Left renal pelvis (tissue), 4 donors: ENCODE data around the gene PUS7L. TPM values are rescaled to one million over a fixed set of nuclear protein-coding genes. Genes with fewer than 3 reads are reported as not detected.

ENCODE experiments used
- DNase-seq, 4 donors: peaks; one replicate each; pipeline ENCODE4 v3.0.0-alpha.2; 2013; ENCODE audit warnings: low read depth in 4 of 4, low spot score in 3 of 4
- polyA plus RNA-seq, 4 donors: library from polyadenylated mRNA; unstranded; fragments of 120-200 nt; gene quantifications; one replicate each; pipeline ENCODE4 v1.2.1, GENCODE V29; 2013; ENCODE audit not compliant: insufficient read length in 4 of 4

PUS7L gene, protein sequence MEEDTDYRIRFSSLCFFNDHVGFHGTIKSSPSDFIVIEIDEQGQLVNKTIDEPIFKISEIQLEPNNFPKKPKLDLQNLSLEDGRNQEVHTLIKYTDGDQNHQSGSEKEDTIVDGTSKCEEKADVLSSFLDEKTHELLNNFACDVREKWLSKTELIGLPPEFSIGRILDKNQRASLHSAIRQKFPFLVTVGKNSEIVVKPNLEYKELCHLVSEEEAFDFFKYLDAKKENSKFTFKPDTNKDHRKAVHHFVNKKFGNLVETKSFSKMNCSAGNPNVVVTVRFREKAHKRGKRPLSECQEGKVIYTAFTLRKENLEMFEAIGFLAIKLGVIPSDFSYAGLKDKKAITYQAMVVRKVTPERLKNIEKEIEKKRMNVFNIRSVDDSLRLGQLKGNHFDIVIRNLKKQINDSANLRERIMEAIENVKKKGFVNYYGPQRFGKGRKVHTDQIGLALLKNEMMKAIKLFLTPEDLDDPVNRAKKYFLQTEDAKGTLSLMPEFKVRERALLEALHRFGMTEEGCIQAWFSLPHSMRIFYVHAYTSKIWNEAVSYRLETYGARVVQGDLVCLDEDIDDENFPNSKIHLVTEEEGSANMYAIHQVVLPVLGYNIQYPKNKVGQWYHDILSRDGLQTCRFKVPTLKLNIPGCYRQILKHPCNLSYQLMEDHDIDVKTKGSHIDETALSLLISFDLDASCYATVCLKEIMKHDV
- 10 to 100 TPM; 11.8 to 15.9 (median 13.0) TPM for polyA plus RNA-seq

DNA sequence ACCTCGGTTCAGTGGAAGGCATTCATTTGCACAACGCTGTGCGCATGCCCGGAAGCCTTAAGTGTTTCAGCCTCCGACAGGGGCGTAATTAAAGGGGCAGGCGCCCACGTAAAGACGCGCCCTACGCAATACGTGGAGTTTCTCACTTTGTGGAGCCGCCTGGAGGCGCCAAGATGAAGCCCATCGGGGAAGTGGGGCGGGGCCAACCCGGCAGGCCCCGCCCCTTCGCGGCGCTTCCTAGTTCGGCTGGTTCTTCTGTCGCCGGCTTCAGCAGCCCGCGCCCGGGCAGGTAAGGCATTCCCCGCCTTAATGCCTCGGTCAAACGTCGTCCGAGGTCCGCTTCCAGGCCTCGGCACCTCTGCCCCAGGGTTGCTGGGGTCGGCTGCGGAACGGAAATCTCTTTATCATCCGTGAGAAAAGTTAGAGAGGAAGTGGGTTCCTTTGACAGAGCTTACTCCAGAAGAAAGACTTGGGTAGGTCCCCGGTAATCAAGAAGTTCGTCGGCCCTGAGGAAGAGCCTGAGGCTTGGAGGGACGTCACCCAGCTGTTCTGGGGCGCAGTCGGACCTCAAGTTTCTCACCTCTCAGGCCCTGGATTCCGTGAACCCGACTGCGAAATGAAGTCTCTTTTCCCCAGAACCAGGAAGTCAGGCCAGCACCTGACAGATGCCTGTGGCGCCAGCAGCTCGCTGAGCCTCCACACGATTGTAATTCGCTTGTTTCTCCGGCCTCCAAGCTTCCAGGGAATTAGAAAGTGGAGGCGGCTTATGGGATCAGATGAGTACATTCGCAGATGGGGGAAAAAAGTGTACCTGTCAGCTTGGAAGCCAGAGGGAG is at the start of gene PUS7L, which contains the start of gene IRAK4:
PUS7L (minus strand) TSS at position 63 of the 836 bp plus-strand sequence. CDS start 3,545 bp downstream, outside the sequence.
IRAK4 (plus strand) TSS at position 224 of the 836 bp plus-strand sequence. CDS start 9,161 bp downstream, outside the sequence.
- DNase-seq: peak; percentile 92 to 98 (median 95)

DNA sequence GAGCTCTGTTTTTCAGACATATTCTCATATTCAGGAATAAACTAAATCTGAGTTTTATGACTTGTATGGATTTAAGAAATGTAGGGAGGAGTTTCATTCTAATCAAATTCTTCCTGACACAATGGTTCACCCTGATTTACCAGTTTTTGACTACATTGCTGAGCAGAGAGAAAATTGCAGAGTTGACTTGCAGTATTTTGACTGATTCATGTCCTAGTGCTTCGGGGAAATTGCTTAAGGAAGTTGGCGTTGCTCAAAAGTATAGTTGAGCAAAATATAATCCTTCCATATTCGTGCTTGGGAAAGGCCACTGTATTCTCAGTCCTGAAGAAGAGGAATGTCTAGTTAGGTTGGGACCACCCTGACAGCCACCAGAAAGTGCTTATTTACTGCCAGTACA is 48.8 kb upstream of the PUS7L start:
- no peak for DNase-seq

DNA sequence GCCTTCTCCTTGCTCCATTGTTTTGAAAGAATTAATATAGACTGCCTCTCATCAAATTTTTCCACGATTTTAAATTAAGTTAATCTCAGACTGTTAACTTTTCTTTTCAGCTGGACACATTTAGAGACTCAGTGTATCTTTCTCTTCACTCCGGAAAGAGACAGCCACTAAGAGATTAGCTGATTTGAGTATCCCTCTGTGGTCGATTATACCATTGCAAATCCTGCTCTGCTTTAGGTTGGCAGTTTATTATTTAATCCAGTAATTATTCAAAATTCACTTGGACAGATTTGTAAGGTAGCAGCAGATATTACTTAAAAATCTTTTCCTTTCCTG is 48.1 kb upstream of the PUS7L start:
- no peak for DNase-seq

DNA sequence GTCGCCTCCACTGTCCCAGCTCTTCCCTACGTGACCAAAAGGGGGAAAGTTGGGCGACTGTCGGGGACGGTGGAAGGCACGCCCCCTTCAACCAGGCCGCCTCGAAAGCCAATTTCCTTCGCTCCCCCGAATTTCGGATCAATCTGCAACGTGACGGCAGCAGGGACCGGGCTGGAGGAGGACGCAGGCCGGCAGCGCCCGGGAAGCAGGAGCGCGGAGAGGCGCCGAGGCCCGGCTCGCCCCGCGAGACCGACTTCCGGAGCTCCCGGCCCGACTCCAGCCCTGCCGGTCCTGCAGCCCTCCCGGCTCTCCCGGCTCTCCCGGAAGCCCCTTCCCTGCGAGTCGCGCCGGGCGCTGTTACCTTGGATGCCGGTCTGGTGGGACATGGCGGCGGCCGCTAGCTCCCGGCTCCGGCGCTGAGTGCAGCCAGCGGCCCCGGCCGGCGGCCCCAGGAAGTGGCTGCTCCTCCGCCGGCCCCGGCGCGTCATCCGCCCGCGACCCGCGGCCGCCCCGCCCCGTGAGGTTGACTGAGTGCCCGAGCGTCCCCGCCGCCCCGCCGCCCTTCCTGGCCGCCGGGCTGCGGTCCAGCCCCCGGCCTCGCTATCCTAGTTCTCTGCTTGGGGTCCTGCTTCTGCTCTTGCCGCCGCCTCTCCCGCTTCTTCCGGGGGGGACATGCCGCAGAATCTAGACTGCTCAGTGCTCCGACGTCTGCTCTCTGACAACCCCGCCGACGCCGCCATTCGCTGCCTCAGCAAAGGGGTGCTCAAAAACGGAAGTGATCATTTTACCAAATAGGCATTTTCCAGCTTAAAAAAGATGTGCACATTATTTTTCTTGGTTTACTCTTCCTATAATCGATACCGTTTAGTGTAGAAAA is 47.5 kb upstream of the PUS7L start, which contains the start of gene TWF1:
TWF1 (minus strand) TSS at position 458 of the 877 bp plus-strand sequence; CDS start at position 386, 72 bp downstream.
- peak; percentile 68 to 77 (median 74) for DNase-seq

DNA sequence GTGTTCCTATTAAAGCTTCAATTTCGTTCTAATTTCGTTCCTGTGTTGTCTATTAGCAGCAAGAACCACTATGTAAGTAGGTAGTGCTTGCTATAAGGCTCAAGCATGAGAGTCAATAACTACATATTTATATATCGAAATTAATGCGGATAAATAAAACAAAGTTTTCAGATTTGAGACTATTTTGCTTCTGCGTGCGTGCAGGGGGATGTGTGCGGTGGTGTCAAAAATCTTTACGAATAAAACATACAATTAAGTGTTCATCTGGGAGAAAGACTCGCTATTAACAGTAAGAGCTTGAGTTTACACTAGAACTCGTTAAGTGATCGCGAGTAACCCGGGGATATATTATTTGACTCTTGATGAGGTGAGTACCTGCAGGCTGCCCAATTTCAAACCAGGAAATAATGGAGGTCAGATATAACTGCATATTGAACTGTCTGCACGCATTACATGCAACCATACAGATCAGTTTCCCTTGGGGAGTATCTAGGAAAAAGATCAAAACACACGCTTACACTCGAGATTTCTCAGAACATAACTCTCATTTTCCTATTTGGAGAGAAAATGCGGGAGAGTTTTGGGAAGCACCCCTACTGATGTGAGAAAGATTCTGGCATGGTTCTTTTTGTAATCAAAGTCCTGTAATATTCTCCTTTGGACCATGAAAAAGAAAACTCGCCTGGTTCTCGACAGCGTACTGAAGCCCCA is 46.7 kb upstream of the PUS7L start:
- peak in 1 of 4 donors; percentile 8 for DNase-seq

DNA sequence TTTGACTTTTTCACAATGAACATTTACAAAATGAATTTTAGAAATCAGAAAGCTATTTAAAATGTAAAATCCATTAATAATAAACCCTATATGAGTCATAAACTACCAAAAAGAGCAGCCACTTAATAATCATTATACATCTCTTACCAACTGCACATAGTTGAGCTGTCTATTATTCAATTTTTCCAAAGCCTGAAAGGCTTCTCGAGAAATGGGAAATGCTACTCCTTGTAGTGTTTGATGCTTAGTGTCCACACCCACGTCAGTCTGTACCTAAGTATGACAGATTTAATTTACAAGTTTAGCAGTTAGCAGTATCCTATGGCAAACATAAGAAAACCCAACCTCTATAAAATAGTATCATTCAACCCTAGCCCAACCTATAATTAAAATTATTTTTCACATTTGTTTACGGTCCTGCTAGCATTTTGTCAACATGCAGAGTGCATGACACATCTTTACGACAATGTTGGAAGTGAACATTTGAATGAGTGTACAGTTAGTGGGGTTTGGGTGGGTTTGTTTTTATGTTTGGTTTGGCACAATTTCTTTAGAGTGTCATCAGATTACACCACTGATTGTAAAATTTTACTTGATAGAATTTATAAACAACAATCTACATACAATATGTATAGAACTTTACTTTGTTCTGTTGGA is 39.1 kb upstream of the PUS7L start:
- no peak for DNase-seq

DNA sequence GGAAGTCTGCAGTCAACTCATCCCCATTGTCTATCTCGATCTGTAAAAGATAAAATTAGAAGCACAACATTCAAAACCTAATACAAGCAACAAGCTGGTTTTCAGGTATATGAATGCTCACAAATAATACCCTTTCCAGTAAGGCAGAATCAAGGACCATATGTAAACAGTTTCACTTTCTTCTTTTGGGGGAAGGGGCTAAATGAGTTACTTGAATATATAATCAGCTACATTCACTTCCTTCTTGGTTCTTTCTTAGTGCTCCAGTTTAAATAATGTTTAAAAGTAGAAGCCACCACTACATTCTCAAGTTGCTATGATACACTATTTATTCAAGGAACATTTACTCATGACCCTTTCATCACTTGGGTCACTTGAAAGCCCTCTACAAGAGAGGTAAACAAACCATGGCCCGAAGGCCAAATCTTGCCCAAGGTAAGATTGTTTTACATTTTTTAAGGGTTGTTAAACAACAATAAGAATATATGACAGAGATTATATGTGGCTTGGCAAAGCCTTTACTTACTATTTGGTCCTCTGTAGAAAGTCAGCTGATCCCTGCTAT is 37.2 kb upstream of the PUS7L start:
- DNase-seq: no peak

DNA sequence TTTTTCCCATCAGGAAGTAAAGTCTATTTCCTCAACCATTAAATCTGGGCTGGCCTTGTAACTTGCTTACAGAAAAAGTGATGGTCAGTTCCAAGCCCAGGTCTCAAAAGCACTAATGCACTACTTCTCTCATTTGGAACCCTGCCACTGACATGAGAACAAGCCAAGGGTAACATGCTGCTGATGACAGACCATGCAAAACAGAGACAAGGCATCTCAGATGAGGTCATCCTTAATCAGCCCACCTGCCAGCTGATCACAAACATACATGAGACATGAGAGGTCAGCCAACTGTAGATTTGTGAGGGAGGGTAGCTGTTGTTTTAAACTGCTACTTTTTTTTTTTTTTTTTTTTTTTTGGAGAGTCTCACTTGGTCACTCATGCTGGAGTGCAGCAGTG is 31.4 kb upstream of the PUS7L start:
- no peak for DNase-seq

DNA sequence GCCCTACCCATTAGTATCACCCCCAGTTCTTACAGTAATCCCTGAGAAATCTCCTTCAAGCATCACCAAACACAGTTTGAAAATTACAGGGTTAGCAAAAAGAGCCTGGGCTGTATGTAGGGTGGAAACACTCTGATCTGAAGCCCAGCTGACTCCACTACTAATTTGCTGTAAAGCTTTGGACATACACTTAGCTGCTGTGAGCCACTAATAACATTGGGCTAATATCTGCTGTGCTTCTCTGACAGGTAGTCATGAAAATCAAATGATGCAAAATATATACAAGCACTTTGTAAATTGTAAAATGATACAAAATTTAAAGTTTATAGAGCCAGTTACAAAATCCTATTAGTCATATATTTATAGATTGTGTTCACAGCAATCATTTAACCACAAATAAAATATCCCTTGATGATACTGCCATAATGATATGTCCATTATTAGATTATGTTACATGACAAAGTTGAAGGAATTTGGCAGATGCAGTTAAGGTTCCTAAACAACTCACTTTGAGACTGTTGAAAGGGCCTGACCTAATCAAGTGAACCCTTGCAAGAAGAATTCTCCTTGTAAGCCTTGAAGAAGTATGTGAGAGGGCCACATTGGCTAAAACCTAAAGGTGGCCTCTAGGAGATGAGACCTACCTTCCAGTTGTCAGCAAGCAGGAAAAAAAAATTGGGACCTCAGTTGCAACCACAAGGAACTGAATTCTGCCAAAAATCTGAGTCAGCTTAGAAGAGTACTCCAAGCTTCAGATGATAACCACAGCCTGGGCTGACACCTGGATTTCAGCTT is 28.5 kb upstream of the PUS7L start:
- DNase-seq: no peak

DNA sequence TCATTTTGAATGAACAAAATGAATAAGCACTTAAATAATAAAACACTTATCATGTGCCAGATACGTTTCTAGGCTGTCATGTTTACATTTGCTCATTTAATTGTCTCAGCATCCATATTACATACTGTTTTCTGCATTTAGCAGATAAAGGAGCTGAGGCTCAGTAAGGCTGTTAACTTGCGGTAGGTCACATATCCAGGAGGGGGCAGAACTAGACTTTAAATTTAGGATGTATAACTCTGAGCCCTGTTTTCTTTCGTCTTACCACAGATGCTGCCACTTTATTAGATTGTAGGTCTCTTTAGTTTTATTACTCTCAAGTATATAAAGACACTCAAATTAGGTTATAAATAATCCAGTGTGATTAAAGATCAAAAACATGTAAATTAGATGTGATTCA is 17.9 kb upstream of the PUS7L start:
- peak in 1 of 4 donors; percentile 8 for DNase-seq

DNA sequence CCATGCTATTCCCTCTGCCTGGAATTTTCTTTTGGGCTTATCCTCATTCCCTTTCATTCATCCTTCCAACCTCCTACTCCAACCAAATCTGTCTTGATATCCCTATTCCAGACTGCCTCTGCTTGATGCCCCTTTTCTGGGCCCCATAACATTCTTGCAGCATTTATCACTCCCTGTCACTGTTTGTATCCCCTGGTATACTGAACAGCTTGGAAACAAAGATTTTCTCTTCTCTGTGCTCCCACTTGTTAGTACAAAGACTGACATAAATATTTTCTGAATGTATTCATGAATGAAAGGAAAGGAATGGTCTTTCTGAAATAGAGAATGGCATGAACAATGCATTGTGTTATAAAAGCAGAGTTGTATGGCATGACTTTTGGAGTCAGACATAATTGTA is 7.7 kb upstream of the PUS7L start:
- DNase-seq: no peak

DNA sequence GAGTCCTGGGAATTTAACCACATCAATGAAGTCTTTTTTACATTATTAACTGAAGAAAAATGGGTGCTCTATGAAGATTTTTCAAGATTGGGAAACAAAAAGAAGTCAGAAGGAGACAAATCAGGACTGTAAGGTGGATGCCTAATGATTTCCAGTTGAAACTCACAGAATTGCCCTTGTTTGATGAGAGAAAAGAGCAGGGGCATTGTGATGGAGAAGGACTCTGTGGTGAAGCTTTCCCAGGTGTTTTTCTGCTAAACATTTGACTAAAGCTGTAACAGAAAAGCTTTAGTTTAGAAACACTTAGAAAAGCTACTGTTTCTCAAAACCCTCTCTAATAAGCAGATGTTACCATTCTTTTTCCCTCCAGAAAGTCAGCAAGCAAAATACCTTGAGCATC is 5.9 kb upstream of the PUS7L start:
- DNase-seq: no peak

DNA sequence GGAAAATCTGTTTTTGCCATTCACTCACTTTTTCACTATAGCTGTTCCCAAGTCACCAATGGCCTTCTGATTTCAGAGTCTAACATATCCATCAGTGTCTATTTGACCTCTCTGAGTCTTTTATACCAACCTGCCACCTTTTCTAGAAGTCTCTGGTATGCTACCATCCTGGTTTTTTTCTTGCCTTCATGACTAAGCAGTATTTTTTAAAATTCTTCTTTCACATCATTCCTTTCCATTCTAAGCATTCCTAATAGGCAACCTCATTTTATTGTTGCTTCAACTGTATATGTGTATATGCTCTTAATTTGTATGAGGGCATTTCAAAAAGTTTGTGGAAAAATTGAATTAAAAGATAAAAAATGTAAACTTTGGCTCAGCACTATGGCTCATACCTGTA is 5.2 kb upstream of the PUS7L start:
- DNase-seq: no peak

DNA sequence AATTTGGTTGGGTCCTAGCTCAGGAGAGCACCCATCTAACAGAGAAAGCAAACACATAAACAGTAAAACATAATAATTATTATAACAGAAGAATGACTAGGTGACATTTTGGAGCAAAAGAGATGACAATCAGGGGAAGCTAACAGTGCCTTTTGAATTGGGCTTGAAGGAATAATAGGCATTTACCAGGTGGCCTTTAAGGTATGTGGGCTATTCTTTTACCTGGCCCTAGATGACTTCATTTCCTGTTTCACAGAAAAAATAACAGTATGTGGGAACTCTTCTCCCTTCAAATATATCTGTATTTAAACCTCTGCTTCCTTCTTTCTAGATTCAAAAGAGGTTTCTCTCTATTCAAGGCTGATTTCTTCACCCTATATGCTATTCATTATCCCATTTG is 4.0 kb upstream of the PUS7L start:
- no peak for DNase-seq

DNA sequence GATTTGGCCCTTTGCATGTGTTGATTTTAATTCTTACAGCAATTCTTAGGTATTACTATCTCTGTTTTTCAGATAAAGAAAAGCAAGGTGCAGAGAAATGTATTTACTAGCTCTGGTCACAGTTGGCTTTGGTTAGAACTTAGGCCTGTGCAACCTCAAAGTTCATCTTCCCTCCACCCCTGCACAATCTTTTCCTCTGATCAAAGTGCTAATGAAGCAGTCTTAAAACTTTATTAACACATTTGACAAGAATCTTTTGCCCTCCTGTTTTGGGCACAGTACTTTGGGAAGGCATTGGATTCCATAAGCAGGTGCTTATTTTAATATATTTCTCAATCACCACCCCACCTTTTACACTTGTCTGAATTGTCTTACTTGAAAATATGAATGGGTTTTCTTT is 2.9 kb upstream of the PUS7L start:
- DNase-seq: no peak

DNA sequence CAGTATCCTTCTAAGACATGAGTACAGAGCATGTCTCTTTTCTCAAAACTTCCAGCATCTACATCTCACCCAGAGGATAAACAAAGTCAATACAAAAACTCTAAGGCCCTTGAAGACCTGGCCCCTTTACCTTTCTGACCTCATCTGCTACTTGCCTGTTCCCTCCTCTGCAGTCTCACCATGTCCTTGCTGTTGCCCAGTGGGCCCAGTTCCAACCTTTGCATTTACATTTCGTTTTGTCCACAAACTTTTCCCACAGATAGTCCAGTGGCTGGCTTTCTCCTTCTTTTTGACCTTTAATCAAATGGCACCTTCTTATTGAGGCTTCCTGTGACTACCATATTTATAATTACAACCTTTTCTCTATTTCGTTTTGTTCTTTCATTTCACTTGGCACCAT is 1.8 kb upstream of the PUS7L start:
- DNase-seq: no peak

DNA sequence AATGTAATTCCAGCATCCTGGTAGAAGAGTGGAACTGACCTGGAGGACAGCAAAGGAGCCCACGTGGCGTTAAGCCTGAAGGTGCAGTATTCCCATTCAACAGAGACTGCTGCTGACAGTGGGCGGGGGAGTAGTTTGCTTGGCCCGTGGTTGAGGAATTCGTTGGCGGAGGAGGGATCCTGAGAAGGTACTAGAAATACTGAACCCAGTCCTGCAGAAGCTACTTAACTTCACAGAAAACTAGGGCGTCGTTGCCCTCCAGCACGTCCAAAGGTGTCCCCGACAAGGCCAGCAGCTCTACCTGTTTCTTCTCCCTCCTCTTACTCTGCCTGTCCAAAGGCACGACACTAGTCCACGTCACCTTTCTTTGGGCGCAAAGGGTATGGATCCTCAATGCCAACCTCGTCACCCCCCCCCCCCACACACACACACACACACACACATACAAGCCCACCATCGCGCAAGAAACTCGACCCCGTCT is 303 bp downstream of the PUS7L start:
- peak; percentile 27 to 41 (median 28) for DNase-seq
